Left lobe of liver (tissue), 2 donors: ENCODE results near the gene IFITM10. TPM values are rescaled to one million over a fixed set of nuclear protein-coding genes. Genes with fewer than 3 reads are reported as not detected.

Experiments used
- ATAC-seq: fragments of 200-7000 bp; cut with Tn5 transposase; one replicate; pipeline ENCODE4 v1.9.1; 2020; ENCODE audit warnings: mild to moderate bottlenecking, moderate library complexity
- DNase-seq: peaks from one replicate; pipeline ENCODE4 v3.0.0-alpha.2; 2020; ENCODE audit warnings: low spot score
- total RNA-seq: library from RNA; stranded (reverse); gene quantifications from one replicate; pipeline ENCODE4 v1.2.1, GENCODE V29; 2021
- donor health status: DM: no; HTN: no; CAD: no; lungs with moderate emphysema.
- donor health status: DM: no; HTN: yes; CAD: no.

Gene IFITM10
- total RNA-seq, 1 donor from 2014 or later: 15.7 TPM

DNA sequence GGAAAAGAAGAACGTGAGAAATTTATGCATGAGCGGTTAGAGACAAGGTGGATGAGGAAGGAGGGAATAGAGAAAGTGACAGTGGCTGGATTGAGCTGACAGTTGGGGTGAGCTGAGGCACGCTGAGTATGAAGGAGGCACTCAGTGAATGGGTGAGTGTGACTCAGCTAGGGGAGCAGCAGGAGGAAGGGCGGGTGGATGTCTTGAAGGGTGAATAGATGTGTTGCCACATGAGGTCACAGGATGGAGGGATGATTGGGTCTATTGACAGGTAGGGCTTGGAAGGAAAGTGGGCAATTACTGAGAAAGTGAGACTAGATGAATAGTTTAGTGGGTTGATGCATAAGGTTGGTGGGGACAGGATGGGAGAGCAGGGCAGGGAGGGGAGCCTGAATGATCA, 8.0 kb downstream of the IFITM10 start:
- DNase-seq: peak; percentile 22
- no peak for ATAC-seq

DNA sequence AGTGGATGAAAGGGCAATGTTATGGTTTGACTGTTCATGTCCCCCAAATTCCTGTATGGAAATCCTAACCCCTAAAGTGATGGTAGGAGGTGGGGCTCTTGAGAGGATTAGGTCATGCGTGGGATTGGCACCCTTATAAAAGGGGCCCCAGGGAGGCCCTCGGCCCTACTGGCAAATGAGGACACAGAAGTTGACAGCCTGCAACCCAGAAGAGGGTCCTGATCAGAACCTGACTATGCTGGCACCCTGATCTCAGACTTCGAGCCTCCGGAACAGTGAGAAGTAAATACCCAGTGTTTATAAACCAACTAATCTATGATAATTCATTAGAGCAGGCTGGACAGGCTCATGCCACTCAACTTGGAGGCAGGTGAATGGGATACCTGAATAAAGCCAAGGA, 8.7 kb downstream of the IFITM10 start:
- ATAC-seq (no peak), DNase-seq (peak; percentile 38)

DNA sequence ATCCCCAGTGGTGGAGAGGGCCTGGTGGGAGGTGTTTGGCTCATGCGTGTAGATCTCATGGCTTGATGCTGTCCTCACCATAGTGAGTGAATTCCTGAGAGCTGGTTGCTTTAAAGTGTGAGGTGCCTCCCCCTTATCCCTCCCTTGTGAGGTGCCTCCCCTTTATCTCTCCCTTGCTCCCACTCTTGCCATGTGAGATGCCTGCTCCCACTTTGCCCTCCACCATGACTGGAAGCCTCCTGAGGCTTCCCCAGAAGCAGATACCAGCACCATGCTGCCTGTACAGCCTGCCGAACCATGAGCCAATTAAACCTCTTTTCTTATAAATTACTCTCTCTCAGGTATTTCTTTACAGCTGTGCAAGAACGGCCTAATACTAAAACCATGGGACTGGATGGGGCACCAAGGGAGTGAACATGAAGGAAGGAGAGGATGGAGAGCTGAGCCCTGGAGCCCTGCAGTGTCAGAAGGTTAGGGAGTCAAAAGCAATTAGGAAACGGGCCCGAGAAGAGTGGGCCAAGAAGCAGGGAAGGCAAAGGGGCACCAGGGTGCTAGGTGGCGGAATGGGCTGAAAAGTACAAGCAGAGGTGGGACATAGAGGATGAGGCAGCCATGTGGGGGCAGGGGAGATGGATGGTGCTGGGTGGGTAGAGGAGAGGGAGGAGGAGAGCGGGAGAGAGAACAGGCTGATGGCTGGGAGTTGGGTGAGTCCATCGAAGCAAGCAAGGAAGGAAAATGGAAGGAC, 9.4 kb downstream of the IFITM10 start:
- no peak for ATAC-seq
- peak; percentile 42 for DNase-seq

DNA sequence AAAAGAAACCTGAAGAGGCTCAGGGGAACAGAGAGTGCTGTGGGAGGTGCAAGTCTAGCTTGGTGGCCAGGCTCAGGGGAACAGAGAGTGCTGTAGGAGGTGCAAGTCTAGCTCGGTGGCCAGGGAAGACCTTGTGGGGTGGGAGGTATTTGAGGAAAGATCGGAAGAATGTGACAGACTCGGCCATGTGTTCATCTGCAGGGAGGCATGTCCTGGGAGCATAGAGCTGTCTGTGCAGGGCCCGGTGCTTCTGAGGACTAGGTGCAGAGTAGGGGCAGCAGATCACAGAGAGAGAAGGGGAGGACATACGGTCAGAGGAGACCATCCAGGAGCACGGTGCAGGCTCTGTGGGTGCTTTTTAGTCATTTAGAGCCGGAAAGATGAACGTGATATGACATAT, 10.8 kb downstream of the IFITM10 start:
- ATAC-seq: no peak
- peak; percentile 37 for DNase-seq

DNA sequence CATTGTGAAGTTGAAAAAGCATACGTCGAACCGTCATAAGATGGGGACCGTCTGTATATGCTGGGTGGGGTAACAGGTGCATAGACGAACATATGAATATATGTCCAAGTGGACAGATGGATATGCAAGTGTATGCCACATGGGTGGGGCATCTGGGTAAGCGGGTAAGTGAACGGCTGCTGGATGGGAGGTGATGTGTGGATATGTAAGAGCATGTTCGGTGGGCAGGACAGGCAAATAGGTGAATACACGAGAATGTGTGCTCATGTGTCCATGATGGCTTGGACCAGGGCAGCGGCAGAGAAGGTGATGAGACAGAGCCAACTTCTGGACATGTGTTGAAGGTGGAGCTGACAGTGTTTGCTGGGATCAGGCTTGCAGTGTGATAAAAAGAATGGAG, 12.0 kb downstream of the IFITM10 start:
- no peak for DNase-seq
- ATAC-seq: no peak

DNA sequence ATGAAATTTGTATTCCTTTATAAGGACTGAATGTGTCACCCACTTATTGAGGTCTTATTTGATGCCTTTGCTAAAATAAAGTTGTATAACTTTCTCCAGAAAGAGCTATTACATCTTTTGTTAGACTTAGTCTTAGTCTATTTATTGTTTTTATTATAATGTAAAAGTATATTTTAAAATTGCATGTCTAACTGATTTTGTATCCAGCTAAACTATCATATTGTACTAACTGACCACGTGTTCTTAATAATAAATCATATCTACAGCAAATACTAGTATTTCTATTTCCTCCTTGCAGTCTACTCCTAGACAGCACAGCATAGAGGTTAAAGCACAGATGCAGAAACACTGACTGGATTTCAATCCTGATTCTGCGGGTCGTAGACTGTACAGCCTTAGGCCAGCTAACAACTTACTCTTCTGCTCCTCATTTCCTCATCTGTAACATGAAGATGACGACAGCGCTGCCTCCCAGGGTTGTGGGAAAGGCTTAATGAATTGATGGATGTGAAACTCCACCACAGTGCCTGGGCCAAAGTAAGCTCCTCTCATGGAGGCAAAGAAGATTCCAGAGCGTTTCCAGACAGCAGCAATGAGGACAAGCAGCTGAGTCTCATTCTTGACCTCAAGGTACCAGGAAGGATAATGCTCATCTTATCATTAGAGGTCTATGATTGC, 13.2 kb downstream of the IFITM10 start:
- ATAC-seq (no peak), DNase-seq (no peak)

DNA sequence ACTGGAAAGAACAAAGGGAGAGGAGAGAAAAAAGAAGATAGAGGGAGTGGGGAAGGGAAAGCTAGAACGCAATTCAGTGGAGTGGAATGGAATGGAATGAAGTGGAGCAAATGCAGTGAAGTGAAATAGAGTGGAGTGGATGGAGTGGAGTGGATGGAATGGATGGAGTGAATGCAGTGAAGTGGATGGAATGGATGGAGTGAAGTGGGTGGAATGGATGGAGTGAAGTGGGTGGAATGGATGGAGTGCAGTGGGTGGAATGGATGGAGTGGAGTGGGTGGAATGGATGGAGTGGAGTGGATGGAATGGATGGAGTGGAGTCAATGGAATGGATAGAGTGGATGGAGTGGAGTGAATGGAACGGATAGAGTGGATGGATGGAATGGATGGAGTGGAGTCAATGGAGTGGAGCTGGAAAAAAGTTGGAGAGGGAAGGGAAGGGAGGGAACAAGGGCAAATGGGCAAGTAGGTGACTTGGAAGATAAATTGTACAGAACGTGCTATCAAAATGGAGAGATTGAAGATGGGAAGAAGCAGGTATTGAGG, 13.9 kb downstream of the IFITM10 start:
- DNase-seq (no peak), ATAC-seq (no peak)

DNA sequence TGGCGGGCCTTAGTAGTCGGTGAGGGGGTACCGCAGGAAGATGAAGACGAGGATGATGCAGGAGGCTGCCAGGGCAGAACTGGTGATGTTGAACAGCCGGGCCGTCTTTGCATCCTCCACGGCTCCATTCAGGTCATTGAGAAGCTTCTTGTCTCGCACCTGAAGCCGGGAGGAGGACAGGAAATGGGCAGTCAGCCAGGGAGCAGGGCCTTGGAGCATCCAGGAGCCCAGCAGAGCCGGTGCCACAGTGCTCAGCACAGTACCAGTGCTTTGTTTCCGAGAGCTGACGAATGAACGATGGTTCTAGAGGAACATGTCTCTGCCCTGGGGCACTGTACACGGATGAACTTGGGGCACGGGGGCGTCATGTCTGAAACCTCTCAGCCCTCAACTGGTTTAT, 15.1 kb downstream of the IFITM10 start:
- no peak for DNase-seq
- no peak for ATAC-seq

DNA sequence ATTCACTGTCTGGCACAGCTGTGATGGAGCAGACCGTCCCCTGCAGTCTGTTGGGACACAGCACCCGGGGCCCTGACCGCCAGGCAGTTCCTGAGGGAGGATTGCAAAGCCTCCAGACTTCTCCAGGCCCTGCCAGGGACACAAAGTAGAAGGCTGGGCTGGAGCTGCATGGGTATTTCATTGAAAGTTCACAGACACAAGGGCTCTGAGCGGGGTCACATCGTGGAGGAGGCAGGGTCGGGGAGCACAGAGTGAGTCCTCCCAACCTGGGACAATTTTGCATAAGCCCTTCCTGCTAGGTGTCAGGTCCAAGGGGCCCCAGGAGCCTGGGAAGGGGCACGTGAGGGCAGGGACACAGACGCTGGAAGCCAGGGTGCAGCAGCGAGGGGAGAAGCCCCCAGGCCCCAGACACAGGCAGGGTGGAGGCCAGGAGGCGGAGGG, 15.7 kb downstream of the IFITM10 start:
- ATAC-seq (no peak), DNase-seq (no peak)

DNA sequence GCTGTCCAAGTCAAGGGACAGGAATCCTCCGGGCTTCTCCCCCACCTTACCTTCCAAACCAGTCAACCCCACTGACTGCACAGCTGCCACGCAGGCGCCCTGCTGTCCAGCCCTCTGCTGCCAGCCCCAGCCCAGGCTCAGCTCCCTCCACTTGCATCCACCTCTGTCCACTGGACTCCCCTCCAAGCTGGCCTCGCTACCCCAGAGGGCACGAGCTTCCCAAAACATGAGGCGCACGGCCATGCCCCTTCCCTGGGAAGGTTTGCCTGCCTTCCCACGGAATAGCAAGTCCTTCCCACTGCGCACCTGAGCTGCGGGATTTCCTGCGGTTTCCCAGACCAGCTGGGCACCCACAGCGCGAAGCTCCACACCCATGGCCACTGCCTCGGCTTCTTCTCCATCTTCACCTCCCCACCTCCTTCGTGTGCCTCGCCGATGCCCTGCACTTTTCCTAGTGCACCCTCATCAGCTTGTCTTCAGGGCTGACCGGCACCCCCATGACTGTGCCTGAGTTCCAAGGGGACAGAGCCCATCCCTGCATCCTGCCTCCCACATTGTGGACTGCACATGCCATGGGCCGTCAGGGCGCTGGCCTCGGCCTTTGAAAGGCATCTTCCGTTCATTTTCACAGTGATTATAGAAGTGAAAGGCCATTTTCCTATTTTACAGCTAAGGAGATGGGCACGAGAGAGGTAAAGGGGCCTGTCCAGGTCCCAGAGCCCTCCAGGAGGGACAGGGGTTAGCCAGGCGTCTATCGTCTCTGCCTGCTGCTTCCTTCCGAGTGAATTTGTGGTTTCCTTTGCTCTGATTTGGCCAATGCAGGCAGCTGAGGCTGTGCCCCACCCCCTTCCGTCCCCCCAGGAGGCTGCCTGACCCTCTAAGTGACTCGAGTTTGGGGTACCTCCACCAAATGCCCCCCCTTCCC, 16.4 kb downstream of the IFITM10 start:
- DNase-seq: no peak
- peak; percentile 11 for ATAC-seq

DNA sequence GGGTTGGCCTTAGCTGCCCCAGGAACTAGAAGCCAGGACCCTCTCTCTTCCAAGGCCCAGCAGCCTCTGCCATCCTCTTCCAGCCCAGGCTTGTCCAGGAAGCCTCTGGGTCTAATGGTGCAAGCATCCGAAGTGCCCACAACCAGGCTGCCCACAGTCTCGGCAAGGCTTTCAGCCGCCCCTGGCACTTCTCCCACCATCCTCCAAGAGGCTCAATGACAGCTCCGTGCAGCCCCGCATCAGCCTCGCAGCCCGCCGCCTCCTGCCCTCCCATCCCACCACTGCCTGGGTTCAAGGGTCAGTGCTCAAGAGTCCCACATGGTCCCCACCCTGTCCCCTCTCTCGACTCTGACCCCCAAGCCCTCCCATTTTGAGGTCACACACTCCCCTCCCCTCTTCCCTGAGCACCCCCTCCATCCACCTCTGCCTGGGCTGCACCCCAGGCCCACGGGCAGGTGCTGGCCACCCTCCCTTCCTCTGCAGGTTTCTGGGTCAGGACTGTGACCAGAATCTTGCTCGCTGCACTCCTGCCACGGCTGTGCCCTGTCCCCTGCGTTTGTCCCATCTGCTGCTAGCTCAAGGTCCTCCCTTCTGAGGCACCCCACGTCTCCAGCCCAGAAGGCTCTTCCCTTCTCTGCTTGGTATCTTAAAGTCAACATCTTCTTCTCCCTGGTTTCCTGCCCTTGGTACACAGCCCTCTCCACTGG, 17.2 kb downstream of the IFITM10 start:
- ATAC-seq (no peak), DNase-seq (no peak)

DNA sequence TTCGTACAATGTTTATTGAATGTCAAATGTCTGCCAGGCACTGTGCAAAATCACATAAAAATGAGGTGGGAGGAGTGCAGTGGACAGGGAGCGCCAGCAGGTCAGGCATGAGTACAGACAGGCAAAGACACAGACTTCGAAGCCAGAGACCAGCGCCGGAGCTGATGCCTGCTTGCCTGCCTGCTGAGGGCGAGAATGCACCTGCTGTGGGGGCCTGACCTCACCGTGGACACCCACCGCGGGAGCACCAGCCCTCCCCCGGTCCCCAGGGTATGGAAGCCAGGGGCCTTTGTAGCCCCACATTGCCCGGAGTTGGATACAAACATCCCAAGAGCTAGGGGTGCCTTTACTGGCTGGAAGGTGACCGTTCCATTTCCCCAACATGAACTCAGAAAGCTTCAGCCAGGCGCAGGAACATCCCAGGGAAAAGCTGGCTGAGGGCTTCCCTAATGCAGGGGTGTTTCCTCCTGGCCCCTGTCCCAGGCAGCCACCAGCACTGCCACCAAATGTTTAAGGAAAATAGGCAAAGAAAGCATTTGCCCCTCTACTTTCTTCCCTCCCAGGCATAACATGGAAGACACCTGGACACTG, 17.9 kb downstream of the IFITM10 start:
- ATAC-seq (no peak), DNase-seq (no peak)

DNA sequence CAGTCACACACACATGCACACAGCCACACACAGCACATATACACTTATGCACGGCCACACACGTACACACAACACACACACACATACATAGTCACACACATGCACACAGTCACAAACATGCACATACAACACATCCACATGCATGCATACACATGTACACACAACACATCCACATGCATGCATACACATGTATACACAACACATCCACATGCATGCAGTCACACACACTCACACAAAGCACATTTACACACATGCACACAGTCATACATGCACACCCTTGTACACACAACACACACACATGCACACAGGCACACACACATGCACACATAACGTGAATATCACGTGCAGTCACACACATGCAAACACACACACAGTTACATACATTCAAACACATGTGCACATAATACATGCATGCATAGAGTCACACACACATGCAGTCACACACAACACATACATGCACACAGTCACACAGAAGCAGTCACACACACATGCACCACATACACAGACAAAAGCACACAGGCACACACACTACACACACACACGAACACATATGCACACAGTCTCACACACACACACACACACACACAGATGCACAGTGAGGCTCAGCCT, 18.8 kb downstream of the IFITM10 start:
- no peak for ATAC-seq
- DNase-seq: no peak

DNA sequence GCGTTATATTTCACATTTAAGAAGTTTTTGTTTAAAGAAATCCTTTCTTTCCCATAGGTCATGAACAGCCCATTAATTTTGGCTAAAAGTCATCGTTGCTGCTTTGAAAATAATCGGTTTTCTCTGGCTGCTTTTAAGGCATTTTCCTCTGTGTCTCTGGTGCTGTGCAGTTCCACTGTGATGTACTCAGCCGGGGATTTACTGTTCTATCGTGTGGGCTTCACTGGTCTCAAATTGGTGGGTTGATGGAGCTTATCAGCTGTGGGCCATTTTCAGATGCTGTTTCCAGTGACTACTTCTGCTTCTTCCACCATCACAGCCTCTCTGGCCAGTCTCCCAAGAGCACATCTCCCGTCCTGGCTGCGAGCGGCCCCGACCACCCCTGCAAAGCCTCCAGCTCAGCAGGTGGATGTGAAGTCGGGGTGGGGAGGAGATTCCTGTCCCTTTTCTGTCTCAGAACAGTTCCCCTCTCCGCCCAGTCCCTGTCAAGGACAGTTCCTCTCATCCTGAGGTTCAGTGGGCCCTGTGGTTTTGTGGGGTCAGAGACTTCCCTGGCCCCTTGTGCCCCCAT, 20.3 kb downstream of the IFITM10 start:
- ATAC-seq (no peak), DNase-seq (no peak)

DNA sequence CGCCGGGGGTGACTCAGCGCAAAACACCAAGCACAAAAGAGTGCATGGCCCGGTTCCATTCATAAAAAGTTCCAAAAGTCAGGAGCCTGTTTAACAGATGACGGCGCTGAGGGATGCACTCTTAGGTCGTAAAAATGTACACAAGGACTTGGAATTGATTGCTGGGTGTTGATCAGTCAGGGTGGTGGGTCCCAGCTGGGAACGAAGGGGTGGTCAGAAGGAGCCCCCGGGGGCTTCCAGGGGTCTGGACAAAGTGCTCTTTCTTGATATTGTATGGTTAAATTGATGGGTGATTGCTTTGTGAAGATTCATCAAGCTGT, 20.7 kb downstream of the IFITM10 start:
- ATAC-seq (no peak), DNase-seq (no peak)

DNA sequence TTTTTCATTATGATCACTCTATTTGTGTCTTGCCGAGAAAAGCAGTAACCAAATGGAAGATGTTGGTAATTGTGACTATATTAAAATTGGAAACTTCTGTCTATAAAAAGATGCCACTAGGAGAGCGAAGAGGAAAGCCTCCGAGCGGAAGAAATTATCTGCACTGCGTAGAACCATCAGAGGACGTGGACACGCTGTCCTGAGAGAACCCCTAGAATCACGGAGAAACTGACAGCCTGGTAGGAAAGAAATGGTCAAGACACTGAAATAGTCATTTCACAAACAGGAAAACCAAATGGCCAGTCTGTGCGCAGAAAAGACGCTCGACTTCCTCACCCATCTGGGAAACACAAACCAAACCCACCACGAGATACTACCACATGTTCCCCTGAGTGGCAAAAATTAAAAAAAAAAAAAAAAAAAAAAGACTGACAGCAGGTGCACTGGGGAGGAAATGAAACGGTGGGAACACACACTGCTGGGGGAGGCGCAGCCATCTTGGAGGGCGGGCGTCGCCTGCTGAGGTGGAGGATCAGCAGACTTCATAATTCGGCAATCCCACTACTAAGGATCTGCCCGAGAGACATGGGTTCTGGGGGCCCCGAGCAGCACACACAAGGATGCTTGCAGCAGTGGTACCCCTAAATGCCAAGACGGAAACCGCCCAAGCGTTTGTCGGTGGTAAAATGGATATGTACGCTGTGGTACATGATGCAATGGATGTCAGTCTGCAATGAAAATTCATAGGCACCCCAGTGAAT, 21.3 kb downstream of the IFITM10 start:
- DNase-seq: no peak
- no peak for ATAC-seq

DNA sequence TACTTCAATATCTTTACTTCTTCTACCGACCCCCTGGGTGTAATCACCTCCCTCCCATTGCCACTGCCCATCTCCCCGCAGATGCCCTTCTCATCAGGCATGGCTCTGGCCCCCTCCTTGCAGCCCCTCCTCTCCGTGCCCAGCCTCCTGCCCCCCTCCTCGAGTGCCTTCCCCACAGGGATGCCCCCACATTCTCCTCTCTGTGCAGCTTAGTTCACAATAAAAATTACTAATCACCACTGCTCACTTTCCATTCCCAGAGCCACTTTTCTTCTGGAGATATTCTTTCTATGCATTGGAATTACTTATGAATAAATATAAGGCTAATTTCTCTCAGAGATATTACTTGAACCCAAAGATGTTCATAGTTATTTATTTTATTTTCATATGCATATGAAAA, 22.1 kb downstream of the IFITM10 start:
- no peak for ATAC-seq
- DNase-seq: peak; percentile 14

DNA sequence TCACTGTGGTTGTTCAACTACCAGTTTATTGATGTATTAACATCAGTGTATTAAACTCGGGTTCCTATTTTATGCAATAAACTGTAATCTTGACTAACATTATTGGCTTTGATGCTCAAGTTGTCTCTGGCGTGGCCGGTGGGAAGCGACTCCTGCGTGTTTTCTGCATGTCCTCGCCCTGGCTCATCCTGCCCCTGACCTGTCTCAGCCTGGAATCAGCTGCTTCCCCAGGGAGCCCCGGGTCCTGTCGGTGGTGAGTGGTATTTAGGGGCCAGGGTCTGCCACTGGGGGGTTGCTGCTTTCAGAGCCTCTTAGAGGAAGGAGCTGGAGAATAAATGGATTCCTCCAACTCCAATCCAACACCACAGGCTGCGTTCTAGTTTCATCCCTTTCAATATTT, 22.5 kb downstream of the IFITM10 start:
- ATAC-seq: no peak
- no peak for DNase-seq
